GM18951 (cell line): ENCODE measurements around the gene ATP6V1B1.

Experiments used
- POLR2A ChIP-seq: IDR thresholded peaks from 4 replicates; pipeline ENCODE4 v1.6.1; 2011; ENCODE audit warnings: mild to moderate bottlenecking; ENCODE audit not compliant: insufficient read length, insufficient read depth; ENCODE audit errors: extremely low read depth
- in situ Hi-C: fragments of 300-500 bp; cut with MboI; formaldehyde crosslinking; loops from one replicate; pipeline ENCODE4 v1.12.0; 2022; ENCODE audit warnings: low sequenced_read_pairs, mixed read lengths, inconsistent platforms; ENCODE audit not compliant: unreplicated experiment

Gene ATP6V1B1

GRCh38 chr2:70981866-70982810, 46.4 kb downstream of the ATP6V1B1 start:
- in situ Hi-C loops = no loop called here

GRCh38 chr2:70982971-70983370, 47.3 kb downstream of the ATP6V1B1 start:
- TF ChIP-seq POLR2A = no peak
- in situ Hi-C loops = no loop called here

More at GRCh38 chr2:70981866-70982810, 46.4 kb downstream of the ATP6V1B1 start:
- no peak for TF ChIP-seq POLR2A

- no peak for TF ChIP-seq POLR2A
Observed at GRCh38 chr2:70983506-70984227, 48.0 kb downstream of the ATP6V1B1 start.

GRCh38 chr2:70984228-70984575, 48.5 kb downstream of the ATP6V1B1 start:
- TF ChIP-seq POLR2A = no peak
- in situ Hi-C loops = no loop called here

More at GRCh38 chr2:70983506-70984227, 48.0 kb downstream of the ATP6V1B1 start:
- in situ Hi-C loops = no loop called here

GRCh38 chr2:70984576-70985282, 49.0 kb downstream of the ATP6V1B1 start:
- in situ Hi-C loops = no loop called here

GRCh38 chr2:70985283-70985688, 49.6 kb downstream of the ATP6V1B1 start:
- no peak for TF ChIP-seq POLR2A
- in situ Hi-C loops = no loop called here

More at GRCh38 chr2:70984576-70985282, 49.0 kb downstream of the ATP6V1B1 start:
- no peak for TF ChIP-seq POLR2A

GRCh38 chr2:70985956-70986355, 50.3 kb downstream of the ATP6V1B1 start:
- in situ Hi-C loops = no loop called here
- TF ChIP-seq POLR2A = no peak

- no peak for TF ChIP-seq POLR2A
- in situ Hi-C loops = no loop called here
Observed at GRCh38 chr2:70986499-70987189, 50.9 kb downstream of the ATP6V1B1 start.

GRCh38 chr2:70987386-70987785, 51.7 kb downstream of the ATP6V1B1 start:
- no peak for TF ChIP-seq POLR2A
- in situ Hi-C loops = no loop called here

GRCh38 chr2:70988151-70988550, 52.5 kb downstream of the ATP6V1B1 start:
- no peak for TF ChIP-seq POLR2A
- in situ Hi-C loops = no loop called here

- in situ Hi-C loops = no loop called here
- no peak for TF ChIP-seq POLR2A
Observed at GRCh38 chr2:70988726-70989648, 53.3 kb downstream of the ATP6V1B1 start.

- in situ Hi-C loops = no loop called here
- no peak for TF ChIP-seq POLR2A
Observed at GRCh38 chr2:70990216-70990615, 54.5 kb downstream of the ATP6V1B1 start.
